HCEC 1CT (cell line): ENCODE results near the gene DSCAML1.

Source experiments
- DNase-seq: peaks from one replicate; pipeline ENCODE4 v3.0.0-alpha.2; 2017

The DSCAML1 gene

GRCh38 chr11:117538263-117539135 is 258.5 kb downstream of the DSCAML1 start:
- DNase-seq, result no peak

- DNase-seq, result no peak
Observed at GRCh38 chr11:117535850-117536411, 261.1 kb downstream of the DSCAML1 start.

- no peak for DNase-seq
Observed at GRCh38 chr11:117535201-117535849, 261.7 kb downstream of the DSCAML1 start.

GRCh38 chr11:117532568-117532967 is 264.4 kb downstream of the DSCAML1 start:
- no peak for DNase-seq

GRCh38 chr11:117529816-117530215 is 267.2 kb downstream of the DSCAML1 start:
- no peak for DNase-seq

- DNase-seq, result no peak
Observed at GRCh38 chr11:117528097-117528721, 268.8 kb downstream of the DSCAML1 start.

GRCh38 chr11:117527271-117527670 is 269.7 kb downstream of the DSCAML1 start:
- no peak for DNase-seq

GRCh38 chr11:117525866-117526542 is 271.0 kb downstream of the DSCAML1 start:
- DNase-seq, result no peak

- DNase-seq, result no peak
Observed at GRCh38 chr11:117524468-117525183, 272.4 kb downstream of the DSCAML1 start.

- DNase-seq, result peak; percentile 36
Observed at GRCh38 chr11:117523680-117524079, 273.3 kb downstream of the DSCAML1 start.

- no peak for DNase-seq
Observed at GRCh38 chr11:117521974-117522373, 275.0 kb downstream of the DSCAML1 start.

- no peak for DNase-seq
Observed at GRCh38 chr11:117520966-117521365, 276.1 kb downstream of the DSCAML1 start.

GRCh38 chr11:117520201-117520600 is 276.8 kb downstream of the DSCAML1 start:
- DNase-seq, result no peak

GRCh38 chr11:117519590-117519989 is 277.4 kb downstream of the DSCAML1 start:
- no peak for DNase-seq

- DNase-seq, result no peak
Observed at GRCh38 chr11:117519170-117519569, 277.8 kb downstream of the DSCAML1 start.

- no peak for DNase-seq
Observed at GRCh38 chr11:117518455-117518854, 278.6 kb downstream of the DSCAML1 start.

GRCh38 chr11:117517097-117517496 is 279.9 kb downstream of the DSCAML1 start:
- DNase-seq, result no peak

- DNase-seq, result no peak
Observed at GRCh38 chr11:117515892-117516787, 280.9 kb downstream of the DSCAML1 start.

GRCh38 chr11:117514256-117514655 is 282.8 kb downstream of the DSCAML1 start:
- DNase-seq, result no peak

GRCh38 chr11:117513666-117514065 is 283.4 kb downstream of the DSCAML1 start:
- DNase-seq, result no peak

GRCh38 chr11:117511931-117512539 is 285.0 kb downstream of the DSCAML1 start:
- no peak for DNase-seq
